Activated naive CD8-positive, alpha-beta T cell treated with anti-CD3 and anti-CD28 coated beads, Interleukin-2, amount 10 ng/mL, durations not matched to agents 7 days and 5 days (primary cell): Measurements from ENCODE around the gene OR2T4. TPM values are rescaled to one million over a fixed set of nuclear protein-coding genes. Genes with fewer than 3 reads are reported as not detected.

ENCODE experiments used
- ATAC-seq: fragments of 150-1000 bp; cut with Tn5 transposase; one replicate; pipeline ENCODE4 v1.10.0; 2021; ENCODE audit warnings: low read depth, moderate library complexity
- POLR2A ChIA-PET: fragments of 350-600 bp; sonication (Branson Sonifier 250); formaldehyde crosslinking; loops from one replicate; lab custom pipeline; 2021; ENCODE audit warnings: antibody characterized with exemption; lab: Charles Lee
- DNase-seq: peaks from one replicate; pipeline ENCODE4 v3.0.0; 2021
- H3K27ac Mint-ChIP-seq: one replicate; pipeline ENCODE4 v1.8.0; 2022; ENCODE audit warnings: mild to moderate bottlenecking, mixed read lengths
- H3K27me3 Mint-ChIP-seq: one replicate; pipeline ENCODE4 v1.8.0; 2022; ENCODE audit warnings: mild to moderate bottlenecking, moderate library complexity, mixed read lengths
- H3K36me3 Mint-ChIP-seq: one replicate; pipeline ENCODE4 v1.8.0; 2021; ENCODE audit warnings: mild to moderate bottlenecking, mixed read lengths
- H3K4me1 Mint-ChIP-seq: one replicate; pipeline ENCODE4 v1.8.0; 2021; ENCODE audit warnings: mixed read lengths
- H3K4me3 Mint-ChIP-seq: one replicate; pipeline ENCODE4 v1.8.0; 2022; ENCODE audit warnings: mild to moderate bottlenecking, moderate library complexity, mixed read lengths
- H3K9me3 Mint-ChIP-seq: one replicate; pipeline ENCODE4 v1.8.0; 2021; ENCODE audit warnings: mixed read lengths
- total RNA-seq, 2 experiments: library from RNA; stranded (reverse); gene quantifications; one replicate each; pipeline ENCODE4 v1.2.3, GENCODE V29; 2021

The OR2T4 gene, protein sequence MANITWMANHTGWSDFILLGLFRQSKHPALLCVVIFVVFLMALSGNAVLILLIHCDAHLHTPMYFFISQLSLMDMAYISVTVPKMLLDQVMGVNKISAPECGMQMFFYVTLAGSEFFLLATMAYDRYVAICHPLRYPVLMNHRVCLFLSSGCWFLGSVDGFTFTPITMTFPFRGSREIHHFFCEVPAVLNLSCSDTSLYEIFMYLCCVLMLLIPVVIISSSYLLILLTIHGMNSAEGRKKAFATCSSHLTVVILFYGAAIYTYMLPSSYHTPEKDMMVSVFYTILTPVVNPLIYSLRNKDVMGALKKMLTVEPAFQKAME
- not detected for total RNA-seq

DNA sequence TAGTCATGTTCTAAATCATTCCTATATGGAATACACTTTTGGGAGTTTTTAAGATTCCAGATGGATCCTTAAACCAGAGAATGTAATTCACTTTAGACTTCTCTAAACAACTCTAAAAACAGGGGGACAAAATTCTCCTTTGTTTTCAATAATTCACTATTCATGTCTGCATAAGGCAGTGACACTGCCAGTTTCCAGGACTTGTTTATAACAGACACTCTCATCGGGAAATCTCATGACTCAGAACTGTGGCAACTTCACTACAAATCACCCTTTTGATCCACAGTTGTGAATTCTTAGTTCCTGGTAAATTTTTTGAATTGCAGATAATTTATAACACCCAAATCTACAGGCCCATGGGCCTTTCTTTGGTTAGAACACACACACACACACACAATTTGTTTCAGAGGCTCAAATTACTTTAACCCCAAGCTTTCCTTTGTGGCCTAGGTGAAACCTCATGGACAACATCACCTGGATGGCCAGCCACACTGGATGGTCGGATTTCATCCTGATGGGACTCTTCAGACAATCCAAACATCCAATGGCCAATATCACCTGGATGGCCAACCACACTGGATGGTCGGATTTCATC lies at the start of gene OR2T4:
Gene OR2T4 (plus strand): TSS at position 545 of the 595 bp plus-strand sequence. CDS start 0 bp downstream, at position 545.
- Mint-ChIP-seq H3K36me3 (no peaks in the 10 kb centered on the region), H3K9me3 (no peaks in the 10 kb centered on the region), H3K4me3 (no peak within 1 kb of the TSS), H3K27me3 (no peaks in the 10 kb centered on the region), H3K27ac (no peak within 1 kb of the TSS), H3K4me1 (no peaks in the 10 kb centered on the region)
- DNase-seq (no peak), ATAC-seq (no peak)
- POLR2A ChIA-PET, result no interaction called here

- Mint-ChIP-seq H3K36me3 (no peaks in the 10 kb centered on the region), H3K4me3 (no peak overlapping the region), H3K27me3 (no peaks in the 10 kb centered on the region), H3K4me1 (no peaks in the 10 kb centered on the region), H3K27ac (no peak overlapping the region), H3K9me3 (peaks cover 8% of the 10 kb centered on the region)
- DNase-seq, result no peak
- ATAC-seq, result no peak
- POLR2A ChIA-PET, result no interaction called here
Measured at GRCh38 chr1:248316796-248317195, 44.7 kb upstream of the OR2T4 start.

DNA sequence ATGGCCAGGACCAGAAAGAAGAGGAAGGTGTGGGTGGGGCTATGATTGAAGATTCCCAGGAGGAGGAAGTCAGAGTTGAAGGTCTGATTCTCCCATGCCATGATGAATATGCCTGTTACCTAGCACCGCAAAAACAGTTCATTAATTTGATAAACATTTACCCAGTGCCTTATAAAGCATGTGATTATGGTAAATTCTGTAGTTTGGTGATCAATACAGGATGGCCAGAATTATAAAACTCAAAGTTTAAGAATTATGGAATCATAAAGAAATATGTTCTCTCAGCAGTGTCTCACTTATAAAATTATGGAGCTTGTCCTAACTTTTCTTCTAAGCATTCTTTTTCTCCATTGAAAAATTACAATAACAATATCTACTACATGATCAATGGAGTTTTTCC lies 37.0 kb upstream of the OR2T4 start, which contains the start of gene OR2M7:
Gene OR2M7 (minus strand): TSS at position 101 of the 400 bp plus-strand sequence. CDS start 0 bp downstream, at position 101.
- DNase-seq (no peak), ATAC-seq (no peak)
- Mint-ChIP-seq H3K9me3 (no peaks in the 10 kb centered on the region), H3K4me1 (no peaks in the 10 kb centered on the region), H3K27ac (no peak within 1 kb of the TSS), H3K4me3 (no peak within 1 kb of the TSS), H3K27me3 (peaks cover 3% of the 10 kb centered on the region), H3K36me3 (no peaks in the 10 kb centered on the region)
- POLR2A ChIA-PET, result no interaction called here

DNA sequence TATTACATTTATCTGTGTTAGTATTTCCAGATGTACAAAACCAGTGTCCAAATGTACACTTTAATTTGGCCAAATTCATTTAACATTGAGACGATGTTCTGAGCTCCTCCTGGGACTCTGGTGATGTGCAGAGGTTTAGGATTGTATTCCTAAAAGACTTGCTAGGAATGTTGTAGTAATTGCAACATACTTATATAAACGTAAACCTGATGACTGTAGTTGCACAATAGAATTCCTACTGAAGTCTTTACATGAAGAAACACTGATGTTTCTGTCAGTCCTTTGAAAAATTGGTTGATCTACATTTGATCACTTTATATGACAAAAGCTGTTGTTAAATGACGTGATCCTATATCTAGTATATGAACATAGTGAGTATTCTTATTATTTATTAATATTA lies 18.0 kb upstream of the OR2T4 start:
- H3K4me3 Mint-ChIP-seq, result no peak overlapping the region
- ATAC-seq (no peak), DNase-seq (no peak)
- no peaks in the 10 kb centered on the region for H3K36me3 Mint-ChIP-seq
- no peaks in the 10 kb centered on the region for H3K27me3 Mint-ChIP-seq
- H3K9me3 Mint-ChIP-seq, result no peaks in the 10 kb centered on the region
- no peak overlapping the region for H3K27ac Mint-ChIP-seq
- no peaks in the 10 kb centered on the region for H3K4me1 Mint-ChIP-seq
- POLR2A ChIA-PET, result no interaction called here

- H3K4me1 Mint-ChIP-seq, result no peaks in the 10 kb centered on the region
- ATAC-seq, result no peak
- DNase-seq, result no peak
- H3K27me3 Mint-ChIP-seq, result no peaks in the 10 kb centered on the region
- POLR2A ChIA-PET, result no interaction called here
- no peak within 1 kb of the TSS for H3K27ac Mint-ChIP-seq
- H3K36me3 Mint-ChIP-seq, result no peaks in the 10 kb centered on the region
- H3K9me3 Mint-ChIP-seq, result no peaks in the 10 kb centered on the region
- H3K4me3 Mint-ChIP-seq, result no peak within 1 kb of the TSS
Measured at GRCh38 chr1:248348475-248348874, 13.0 kb upstream of the OR2T4 start, which contains the start of gene OR14C36. Gene OR14C36 (plus strand): TSS chr1:248348775. CDS start chr1:248348775, 0 bp downstream.

DNA sequence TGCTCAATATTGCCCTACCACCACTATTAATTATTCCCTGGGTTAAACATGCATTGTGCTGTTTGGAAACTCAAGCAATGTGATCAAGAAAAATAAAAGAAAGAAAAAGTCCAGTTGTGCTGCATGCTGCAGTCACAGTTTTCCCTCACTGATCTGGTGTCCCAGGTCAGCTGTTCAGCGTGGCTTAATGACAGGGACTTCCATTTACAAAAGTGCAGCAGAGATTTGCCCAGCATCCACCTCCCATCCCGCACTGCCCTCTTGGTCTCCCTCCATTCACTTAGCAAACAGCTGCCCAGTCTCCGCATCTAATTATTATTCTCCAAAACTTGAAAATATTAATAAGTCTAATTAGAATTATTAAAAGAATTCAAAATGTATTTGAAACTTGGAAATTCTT lies 2.0 kb upstream of the OR2T4 start:
- Mint-ChIP-seq H3K36me3 (no peaks in the 10 kb centered on the region), H3K4me3 (no peak overlapping the region), H3K4me1 (no peaks in the 10 kb centered on the region), H3K27ac (no peak overlapping the region), H3K9me3 (no peaks in the 10 kb centered on the region), H3K27me3 (no peaks in the 10 kb centered on the region)
- no peak for DNase-seq
- POLR2A ChIA-PET, result no interaction called here
- ATAC-seq, result no peak

DNA sequence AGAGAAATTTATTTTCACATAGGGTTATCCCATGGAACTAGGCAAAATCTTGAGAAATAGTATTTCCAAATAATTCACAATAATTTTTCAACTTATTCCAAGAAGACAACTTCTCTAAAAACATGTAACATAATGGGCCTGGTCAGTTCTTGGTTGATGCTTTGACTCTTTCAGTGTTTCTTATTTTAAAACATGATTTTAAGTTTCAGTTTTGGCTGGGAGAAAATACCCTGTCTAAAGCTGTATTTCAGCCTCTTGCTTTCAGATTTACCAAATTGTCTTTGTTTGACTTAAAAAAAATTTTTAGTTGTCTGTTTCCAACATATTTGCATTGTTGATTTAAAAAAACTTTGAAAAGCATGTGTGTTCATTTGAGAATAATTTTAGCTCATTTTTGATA lies 5.1 kb downstream of the OR2T4 start:
- POLR2A ChIA-PET, result no interaction called here
- no peak for DNase-seq
- Mint-ChIP-seq H3K36me3 (no peaks in the 10 kb centered on the region), H3K4me3 (no peak overlapping the region), H3K9me3 (no peaks in the 10 kb centered on the region), H3K27ac (no peak overlapping the region), H3K4me1 (no peaks in the 10 kb centered on the region), H3K27me3 (no peaks in the 10 kb centered on the region)
- ATAC-seq, result no peak

DNA sequence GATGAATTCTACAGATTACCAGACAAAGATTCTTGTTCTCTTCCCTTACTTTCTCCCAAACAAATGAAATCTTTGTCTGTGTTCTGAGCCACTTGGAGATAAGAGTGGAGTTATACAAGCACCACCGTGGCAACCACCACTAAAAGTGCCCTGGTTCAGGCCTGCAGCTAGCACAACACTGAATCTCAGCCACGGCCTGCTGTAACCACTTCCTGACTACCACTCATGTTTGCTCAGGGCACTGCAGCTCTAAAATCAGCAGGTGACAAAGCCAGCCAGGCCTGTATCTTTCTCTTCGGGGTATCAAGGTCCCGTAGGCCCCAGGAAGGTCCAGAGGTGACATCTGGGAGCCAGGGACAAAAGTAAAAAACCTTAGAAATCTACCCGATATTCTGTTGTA lies 10.9 kb downstream of the OR2T4 start:
- no peak for ATAC-seq
- H3K9me3 Mint-ChIP-seq, result no peaks in the 10 kb centered on the region
- peaks cover 5% of the 10 kb centered on the region for H3K4me1 Mint-ChIP-seq
- no peak for DNase-seq
- H3K27ac Mint-ChIP-seq, result no peak overlapping the region
- no peaks in the 10 kb centered on the region for H3K36me3 Mint-ChIP-seq
- no peak overlapping the region for H3K4me3 Mint-ChIP-seq
- no peaks in the 10 kb centered on the region for H3K27me3 Mint-ChIP-seq
- POLR2A ChIA-PET, result interaction anchor here (0.6 kb wide), 1 partner anchor 8 kb away, joined by 3 read pairs; no protein-coding TSS in a partner anchor

GRCh38 chr1:248373761-248374160 lies 12.3 kb downstream of the OR2T4 start:
- no peak for ATAC-seq
- no peak for DNase-seq
- no peak overlapping the region for H3K4me3 Mint-ChIP-seq
- H3K27ac Mint-ChIP-seq, result no peak overlapping the region
- no peaks in the 10 kb centered on the region for H3K36me3 Mint-ChIP-seq
- H3K27me3 Mint-ChIP-seq, result no peaks in the 10 kb centered on the region
- H3K9me3 Mint-ChIP-seq, result no peaks in the 10 kb centered on the region
- H3K4me1 Mint-ChIP-seq, result peaks cover 5% of the 10 kb centered on the region
- POLR2A ChIA-PET, result no interaction called here

DNA sequence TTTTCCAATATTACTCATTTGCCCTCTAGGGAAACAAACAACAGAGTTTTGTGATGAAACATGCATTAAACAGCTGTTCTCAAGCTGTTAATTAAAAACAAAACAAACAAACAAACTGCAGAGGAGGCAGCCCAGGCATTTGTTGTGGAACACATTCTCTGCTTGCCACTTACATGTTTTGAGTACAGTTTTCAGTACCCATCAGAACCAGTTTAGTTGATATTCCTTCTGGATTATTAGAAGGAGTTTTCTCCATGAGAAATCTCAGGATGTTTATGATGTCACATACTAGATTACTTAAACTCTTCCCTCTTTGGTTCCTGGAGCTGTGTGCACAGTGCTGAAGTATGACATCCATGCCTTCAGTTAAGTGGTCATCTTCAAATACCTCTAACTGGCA lies 14.0 kb downstream of the OR2T4 start, which contains the start of gene OR2T6:
Gene OR2T6 (plus strand): TSS at position 301 of the 400 bp plus-strand sequence. CDS start 11,863 bp downstream, outside the sequence.
- no peaks in the 10 kb centered on the region for H3K9me3 Mint-ChIP-seq
- H3K36me3 Mint-ChIP-seq, result no peaks in the 10 kb centered on the region
- ATAC-seq, result no peak
- H3K4me3 Mint-ChIP-seq, result no peak within 1 kb of the TSS
- peaks cover 5% of the 10 kb centered on the region for H3K4me1 Mint-ChIP-seq
- POLR2A ChIA-PET, result no interaction called here
- no peak within 1 kb of the TSS for H3K27ac Mint-ChIP-seq
- no peaks in the 10 kb centered on the region for H3K27me3 Mint-ChIP-seq
- DNase-seq, result no peak

DNA sequence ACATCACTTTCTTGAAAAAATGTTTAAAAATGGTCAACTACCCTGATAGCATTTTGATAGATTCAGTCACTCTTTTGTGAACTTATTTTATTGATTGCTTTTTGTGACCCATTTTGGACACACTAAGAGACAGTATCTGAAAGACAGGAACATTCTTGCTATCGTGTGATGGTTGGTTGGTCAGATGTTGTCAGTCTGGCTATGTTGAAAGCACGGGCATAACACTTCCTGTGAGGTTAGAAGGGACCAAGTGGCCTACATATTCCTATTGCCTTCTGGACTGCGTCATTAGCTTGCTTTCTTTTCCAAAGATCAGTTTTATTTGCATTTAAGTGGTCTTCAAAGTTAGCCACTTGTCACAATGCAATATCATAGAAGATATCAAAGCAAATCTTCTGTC lies 15.5 kb downstream of the OR2T4 start:
- no peak for ATAC-seq
- no peak for DNase-seq
- Mint-ChIP-seq H3K27ac (no peak overlapping the region), H3K9me3 (no peaks in the 10 kb centered on the region), H3K27me3 (no peaks in the 10 kb centered on the region), H3K4me3 (no peak overlapping the region), H3K4me1 (peaks cover 5% of the 10 kb centered on the region), H3K36me3 (no peaks in the 10 kb centered on the region)
- POLR2A ChIA-PET, result no interaction called here

DNA sequence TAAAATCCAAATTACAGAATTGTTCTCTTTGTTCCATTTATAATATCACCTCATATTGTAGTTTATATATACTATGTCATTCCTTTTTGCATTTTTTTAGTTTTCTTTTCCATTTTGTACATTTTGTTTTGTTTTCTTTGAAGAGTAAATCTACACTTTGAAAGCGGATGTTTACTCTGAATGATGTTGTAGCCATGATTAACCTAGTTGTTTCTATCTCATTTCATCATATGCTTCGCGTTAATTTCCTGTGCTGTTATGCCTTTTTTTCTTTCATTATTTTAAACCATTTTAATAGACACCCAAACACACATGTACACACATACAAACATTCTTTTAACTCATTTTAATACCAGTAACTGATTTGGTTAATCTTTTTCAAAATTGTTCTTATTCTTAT lies 19.4 kb downstream of the OR2T4 start:
- Mint-ChIP-seq H3K4me3 (no peak overlapping the region), H3K27me3 (no peaks in the 10 kb centered on the region), H3K36me3 (no peaks in the 10 kb centered on the region), H3K9me3 (no peaks in the 10 kb centered on the region), H3K27ac (no peak overlapping the region), H3K4me1 (no peaks in the 10 kb centered on the region)
- no peak for DNase-seq
- ATAC-seq, result no peak
- POLR2A ChIA-PET, result no interaction called here

- Mint-ChIP-seq H3K4me1 (no peaks in the 10 kb centered on the region), H3K27me3 (peaks cover 7% of the 10 kb centered on the region), H3K36me3 (no peaks in the 10 kb centered on the region), H3K4me3 (no peak overlapping the region), H3K9me3 (no peaks in the 10 kb centered on the region), H3K27ac (no peak overlapping the region)
- ATAC-seq (no peak), DNase-seq (no peak)
- POLR2A ChIA-PET, result no interaction called here
Measured at GRCh38 chr1:248388426-248388825, 27.0 kb downstream of the OR2T4 start.

DNA sequence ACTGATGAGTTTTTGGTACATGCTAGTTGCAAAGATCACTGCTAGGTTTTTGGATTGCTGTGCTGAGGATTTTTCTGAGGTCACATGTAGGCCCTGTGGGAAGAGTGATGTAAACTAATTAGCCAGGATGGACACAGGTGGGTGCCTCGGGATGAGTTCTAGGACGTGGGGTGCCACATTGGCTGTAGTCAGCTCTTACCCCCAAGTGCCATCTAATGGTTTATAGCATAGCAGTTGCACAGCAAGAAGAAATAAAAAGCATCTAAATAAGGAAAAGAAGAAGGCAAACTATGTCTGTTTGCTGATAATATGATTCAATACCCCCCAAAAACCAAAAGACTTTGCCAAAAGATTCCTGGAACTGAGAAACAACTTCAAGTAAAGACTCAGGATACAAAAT lies 31.6 kb downstream of the OR2T4 start:
- POLR2A ChIA-PET, result no interaction called here
- peaks cover 9% of the 10 kb centered on the region for H3K27me3 Mint-ChIP-seq
- H3K27ac Mint-ChIP-seq, result no peak overlapping the region
- H3K4me3 Mint-ChIP-seq, result no peak overlapping the region
- H3K4me1 Mint-ChIP-seq, result no peaks in the 10 kb centered on the region
- peaks cover 3% of the 10 kb centered on the region for H3K9me3 Mint-ChIP-seq
- ATAC-seq, result no peak
- no peak for DNase-seq
- H3K36me3 Mint-ChIP-seq, result no peaks in the 10 kb centered on the region
